B cell (primary cell): ENCODE results near the gene BAHCC1. TPM values are rescaled to one million over a fixed set of nuclear protein-coding genes. Genes with fewer than 3 reads are reported as not detected.

ENCODE experiments used
- ATAC-seq: fragments of 200-7000 bp; cut with Tn5 transposase; one replicate; pipeline ENCODE4 v1.10.0; 2021; ENCODE audit warnings: low read depth, mild to moderate bottlenecking, moderate number of reproducible peaks, moderate library complexity
- CTCF ChIA-PET: fragments of 350-600 bp; sonication (Branson Sonifier 250); formaldehyde crosslinking; loops from one replicate; lab custom pipeline; 2021; ENCODE audit warnings: antibody characterized with exemption, inconsistent platforms; lab: Charles Lee
- POLR2A ChIA-PET: fragments of 350-600 bp; sonication (Branson Sonifier 250); formaldehyde crosslinking; loops from one replicate; lab custom pipeline; 2021; ENCODE audit warnings: antibody characterized with exemption; lab: Charles Lee
- DNase-seq: peaks from one replicate; pipeline ENCODE4 v3.0.0; 2013
- H2AFZ ChIP-seq: 2 replicates; pipeline ENCODE4 v1.6.1; 2012; ENCODE audit warnings: mild to moderate bottlenecking, low read depth, low read length; ENCODE audit not compliant: insufficient read depth, poor library complexity, severe bottlenecking
- H3K27ac ChIP-seq, 2 donors: 1 replicate in 1 of 2; 2 replicates in 1 of 2; pipeline ENCODE4 v1.5.1; 2012 to 2013; ENCODE audit warnings: low read length in 2 of 2, mild to moderate bottlenecking in 2 of 2, moderate library complexity in 1 of 2
- H3K27me3 ChIP-seq, 4 experiments: fragments of 200-600 bp in 1 of 4; sonication (generic) in 1 of 4; replicated peaks in 1 of 4; 1 replicate in 2 of 4; 2 replicates in 2 of 4; pipeline versions ENCODE4 v1.6.1 to v1.7.0; 2013 to 2016; ENCODE audit warnings: low read length in 3 of 4, mild to moderate bottlenecking in 2 of 4, mixed read lengths in 1 of 4, moderate library complexity in 1 of 4; ENCODE audit not compliant: insufficient read depth in 4 of 4, control insufficient read depth in 3 of 4; ENCODE audit errors: control extremely low read depth in 1 of 4
- H3K36me3 ChIP-seq, 2 experiments: replicated peaks in 1 of 2; 1 replicate in 1 of 2; 2 replicates in 1 of 2; pipeline versions ENCODE4 v1.6.1 to v1.7.1; 2013; ENCODE audit warnings: low read length in 1 of 2; ENCODE audit not compliant: insufficient read depth in 2 of 2, control insufficient read depth in 1 of 2; ENCODE audit errors: control extremely low read depth in 1 of 2, extremely low read depth in 1 of 2
- H3K4me1 ChIP-seq, 2 donors: fragments of 200-600 bp in 1 of 2; sonication (generic) in 1 of 2; 1 replicate in 1 of 2; 2 replicates in 1 of 2; pipeline versions ENCODE4 v1.5.1 to v1.6.1; 2013 to 2017; ENCODE audit warnings: low read length in 2 of 2; ENCODE audit not compliant: control insufficient read depth in 2 of 2, insufficient read depth in 2 of 2
- H3K4me2 ChIP-seq: replicated peaks from 2 replicates; pipeline ENCODE3; 2012; ENCODE audit warnings: mild to moderate bottlenecking, low read depth, low read length; ENCODE audit not compliant: poor library complexity, severe bottlenecking
- H3K4me3 ChIP-seq, 5 experiments: fragments of 200-600 bp in 1 of 5; sonication (generic) in 1 of 5; 1 replicate in 3 of 5; 2 replicates in 2 of 5; pipeline versions ENCODE4 v1.5.1 to v1.7.0; 2011 to 2016; ENCODE audit warnings: low read length in 4 of 5, mild to moderate bottlenecking in 4 of 5, low read depth in 2 of 5, control low read depth in 1 of 5, moderate library complexity in 1 of 5; ENCODE audit not compliant: insufficient read depth in 1 of 5; ENCODE audit errors: control extremely low read depth in 1 of 5, extremely low read depth in 1 of 5
- H3K79me2 ChIP-seq: fragments of 200-600 bp; sonication (generic); one replicate; pipeline ENCODE4 v1.6.0; 2016; ENCODE audit warnings: low read length; ENCODE audit not compliant: control insufficient read depth, insufficient read depth
- H3K9ac ChIP-seq: fragments of 200-600 bp; sonication (generic); 2 replicates; pipeline ENCODE4 v1.6.1; 2017; ENCODE audit warnings: mild to moderate bottlenecking, low read length, moderate library complexity
- H3K9me3 ChIP-seq, 3 donors: one replicate each; pipeline versions ENCODE4 v1.6.1 to v1.7.1; 2013; ENCODE audit warnings: low read length in 2 of 3; ENCODE audit not compliant: control insufficient read depth in 2 of 3, insufficient read depth in 1 of 3; ENCODE audit errors: control extremely low read depth in 1 of 3
- H4K20me1 ChIP-seq: 2 replicates; pipeline ENCODE4 v1.6.0; 2012; ENCODE audit warnings: mild to moderate bottlenecking, low read length; ENCODE audit not compliant: insufficient read depth, control insufficient read depth, poor library complexity, severe bottlenecking
- H3K27ac Mint-ChIP-seq: one replicate; pipeline ENCODE4 v1.8.0; 2021; ENCODE audit warnings: mixed read lengths
- H3K27me3 Mint-ChIP-seq: one replicate; pipeline ENCODE4 v1.8.0; 2021; ENCODE audit warnings: mixed read lengths
- H3K4me1 Mint-ChIP-seq: one replicate; pipeline ENCODE4 v1.8.0; 2021; ENCODE audit warnings: mixed read lengths
- H3K4me3 Mint-ChIP-seq: one replicate; pipeline ENCODE4 v1.8.0; 2021; ENCODE audit warnings: mixed read lengths
- H3K9me3 Mint-ChIP-seq: one replicate; pipeline ENCODE4 v1.8.0; 2022; ENCODE audit warnings: mixed read lengths; ENCODE audit not compliant: insufficient read depth
- EZH2 ChIP-seq: IDR thresholded peaks from 2 replicates; pipeline ENCODE4 v1.6.1; 2012; ENCODE audit warnings: borderline replicate concordance, low read depth, mild to moderate bottlenecking, moderate library complexity, low read length; ENCODE audit not compliant: insufficient read depth, poor library complexity, severe bottlenecking
- WGBS: methylation state at CpG from one replicate; pipeline ENCODE4 v1.1.5; 2013; ENCODE audit warnings: missing lambda C conversion rate; ENCODE audit not compliant: insufficient coverage; 5-methylcytosine and 5-hydroxymethylcytosine counted together
- intact Hi-C: fragments of 100-400 bp; cut with micrococcal nuclease; formaldehyde crosslinking; loops from one replicate; pipeline ENCODE4 v1.10.0; 2022
- polyA plus RNA-seq: library from polyadenylated mRNA; depleted of rRNA; stranded (reverse); fragments of >200 nt; gene quantifications from 2 replicates; pipeline ENCODE4 v1.2.3, GENCODE V29; 2012
- total RNA-seq, 2 donors: library from RNA; stranded (reverse); fragments of 120-200 nt in 1 of 2; gene quantifications; 1 replicate in 1 of 2; 2 replicates in 1 of 2; pipeline versions ENCODE4 v1.2.3 to v1.2.4, GENCODE V29; 2013 to 2022
- TF ChIP-seq, protein P1 (sequence below): fragments of 200-600 bp; IDR thresholded peaks from one replicate; pipeline ENCODE4 v1.8.0; 2022; ENCODE audit warnings: antibody characterized with exemption, mild to moderate bottlenecking

Gene BAHCC1
- total and polyA plus RNA-seq, 2 donors (not counting 1 experiment from before 2014, with no cell fraction given): 0.12 to 0.48 TPM

DNA sequence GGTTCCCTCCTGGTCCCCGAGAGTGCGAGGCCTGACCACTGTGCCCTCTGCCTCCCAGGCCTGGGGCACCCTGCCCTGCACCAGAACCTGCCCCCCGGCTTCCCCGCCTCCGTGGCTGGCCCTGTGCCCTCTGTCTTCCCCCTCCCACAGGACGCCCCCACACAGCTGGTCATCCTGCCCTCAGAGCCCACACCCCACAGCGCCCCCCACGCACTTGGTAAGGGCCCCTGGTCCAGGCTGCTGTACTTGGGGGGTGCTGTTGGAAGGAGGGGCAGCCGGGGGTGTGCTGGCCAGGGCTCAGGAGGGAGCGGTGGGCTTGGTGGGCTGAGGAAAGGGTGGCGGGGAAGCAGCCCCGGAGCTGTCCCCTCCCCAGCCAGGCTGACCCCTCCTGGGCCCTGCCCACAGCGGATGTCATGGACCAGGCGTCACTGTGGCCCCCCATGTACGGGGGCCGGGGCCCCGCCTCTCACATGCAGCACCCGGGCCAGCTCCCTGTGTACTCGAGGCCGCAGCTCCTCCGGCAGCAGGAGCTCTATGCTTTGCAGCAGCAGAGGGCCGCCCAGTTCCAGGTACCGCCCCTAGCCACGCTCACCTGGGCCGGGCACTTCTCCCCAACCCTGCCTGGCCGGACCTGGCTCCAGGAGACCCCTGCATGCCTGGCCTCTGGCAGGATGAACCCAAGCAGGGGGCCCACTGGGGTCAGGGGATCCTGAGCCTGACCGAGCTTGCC lies 49.5 kb downstream of the BAHCC1 start:
- no peaks in the 10 kb centered on the region for H3K79me2 ChIP-seq
- H3K9me3 ChIP-seq: no peaks in the 10 kb centered on the region
- no peaks in the 10 kb centered on the region for H3K36me3 ChIP-seq
- no peaks in the 10 kb centered on the region for H4K20me1 ChIP-seq
- CTCF ChIA-PET: no interaction called here
- H3K27ac ChIP-seq: no peak overlapping the region
- ATAC-seq (no peak), DNase-seq (no peak)
- H3K27me3 ChIP-seq: peaks cover 0 to 5% (median 0%) of the 10 kb centered on the region in 4 experiments
- no peak overlapping the region for H3K4me3 Mint-ChIP-seq
- no peak overlapping the region for H3K27ac Mint-ChIP-seq
- no peak for TF ChIP-seq EZH2
- TF ChIP-seq, protein P1, sequence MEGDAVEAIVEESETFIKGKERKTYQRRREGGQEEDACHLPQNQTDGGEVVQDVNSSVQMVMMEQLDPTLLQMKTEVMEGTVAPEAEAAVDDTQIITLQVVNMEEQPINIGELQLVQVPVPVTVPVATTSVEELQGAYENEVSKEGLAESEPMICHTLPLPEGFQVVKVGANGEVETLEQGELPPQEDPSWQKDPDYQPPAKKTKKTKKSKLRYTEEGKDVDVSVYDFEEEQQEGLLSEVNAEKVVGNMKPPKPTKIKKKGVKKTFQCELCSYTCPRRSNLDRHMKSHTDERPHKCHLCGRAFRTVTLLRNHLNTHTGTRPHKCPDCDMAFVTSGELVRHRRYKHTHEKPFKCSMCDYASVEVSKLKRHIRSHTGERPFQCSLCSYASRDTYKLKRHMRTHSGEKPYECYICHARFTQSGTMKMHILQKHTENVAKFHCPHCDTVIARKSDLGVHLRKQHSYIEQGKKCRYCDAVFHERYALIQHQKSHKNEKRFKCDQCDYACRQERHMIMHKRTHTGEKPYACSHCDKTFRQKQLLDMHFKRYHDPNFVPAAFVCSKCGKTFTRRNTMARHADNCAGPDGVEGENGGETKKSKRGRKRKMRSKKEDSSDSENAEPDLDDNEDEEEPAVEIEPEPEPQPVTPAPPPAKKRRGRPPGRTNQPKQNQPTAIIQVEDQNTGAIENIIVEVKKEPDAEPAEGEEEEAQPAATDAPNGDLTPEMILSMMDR: no peak
- WGBS: 92% methylated on average over 23 of the region's 27 CpGs
- POLR2A ChIA-PET: no interaction called here
- no peak overlapping the region for H3K9ac ChIP-seq
- intact Hi-C loops: no loop called here
- no peaks in the 10 kb centered on the region for H3K27me3 Mint-ChIP-seq
- no peak overlapping the region for H3K4me2 ChIP-seq
- H3K4me1 Mint-ChIP-seq: no peaks in the 10 kb centered on the region
- H3K4me3 ChIP-seq: no peak overlapping the region
- no peaks in the 10 kb centered on the region for H3K4me1 ChIP-seq
- H3K9me3 Mint-ChIP-seq: no peaks in the 10 kb centered on the region
- H2AFZ ChIP-seq: no peak overlapping the region

GRCh38 chr17:81445642-81446503 lies 50.6 kb downstream of the BAHCC1 start:
- Mint-ChIP-seq H3K9me3 (no peaks in the 10 kb centered on the region), H3K27ac (no peak overlapping the region), H3K4me3 (no peak overlapping the region), H3K4me1 (no peaks in the 10 kb centered on the region), H3K27me3 (no peaks in the 10 kb centered on the region)
- H3K27me3 ChIP-seq: peaks cover 0 to 14% (median 0%) of the 10 kb centered on the region in 4 experiments
- CTCF ChIA-PET: no interaction called here
- H3K27ac ChIP-seq: no peak overlapping the region
- no peak for DNase-seq
- intact Hi-C loops: no loop called here
- no peaks in the 10 kb centered on the region for H3K79me2 ChIP-seq
- no peak overlapping the region for H3K4me2 ChIP-seq
- no peaks in the 10 kb centered on the region for H3K36me3 ChIP-seq
- H4K20me1 ChIP-seq: no peaks in the 10 kb centered on the region
- H3K9me3 ChIP-seq: no peaks in the 10 kb centered on the region
- WGBS: 92% methylated on average over 22 of the region's 30 CpGs
- H3K4me1 ChIP-seq: no peaks in the 10 kb centered on the region
- H3K4me3 ChIP-seq: no peak overlapping the region
- ATAC-seq: no peak
- POLR2A ChIA-PET: no interaction called here
- no peak overlapping the region for H3K9ac ChIP-seq
- no peak for TF ChIP-seq EZH2
- TF ChIP-seq, protein P1: no peak
- H2AFZ ChIP-seq: no peak overlapping the region
